ENCODE results near the gene RHOT2. TPM values are rescaled to one million over a fixed set of nuclear protein-coding genes. Genes with fewer than 3 reads are reported as not detected.

Gene RHOT2
- total RNA-seq, 3 donors from 2014 or later = 212 to 215 (median 212) TPM

DNA sequence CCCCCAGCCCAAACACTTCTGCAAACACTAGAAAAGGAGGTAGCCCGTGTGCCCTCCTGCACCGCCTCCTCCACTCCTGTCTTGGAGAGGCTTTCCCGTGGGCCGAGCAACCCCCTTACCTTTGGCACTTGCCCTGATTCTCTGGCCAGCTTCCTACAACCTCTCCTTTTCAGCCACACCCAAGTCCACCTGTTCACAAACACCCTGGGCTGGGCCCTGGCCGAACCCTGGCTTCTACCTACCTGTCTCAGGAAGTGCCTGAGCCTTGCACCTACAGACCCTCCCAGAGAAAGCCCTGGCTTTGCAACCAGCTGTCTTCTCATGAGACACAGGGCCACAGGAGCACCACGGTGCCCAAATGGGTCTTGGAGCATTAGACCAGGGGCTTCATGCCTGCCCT is 51.0 kb downstream of the RHOT2 start:
- Mint-ChIP-seq H3K9me3 (no peaks in the 10 kb centered on the region), H3K4me1 (ENCODE audit: low read depth) (peaks cover 15% of the 10 kb centered on the region), H3K36me3 (ENCODE audit: insufficient read depth) (no peaks in the 10 kb centered on the region), H3K4me3 (peak overlapping the region; percentile 81), H3K27me3 (ENCODE audit: low read depth) (peaks cover 7% of the 10 kb centered on the region)
- DNase-seq (no peak), ATAC-seq (no peak)

DNA sequence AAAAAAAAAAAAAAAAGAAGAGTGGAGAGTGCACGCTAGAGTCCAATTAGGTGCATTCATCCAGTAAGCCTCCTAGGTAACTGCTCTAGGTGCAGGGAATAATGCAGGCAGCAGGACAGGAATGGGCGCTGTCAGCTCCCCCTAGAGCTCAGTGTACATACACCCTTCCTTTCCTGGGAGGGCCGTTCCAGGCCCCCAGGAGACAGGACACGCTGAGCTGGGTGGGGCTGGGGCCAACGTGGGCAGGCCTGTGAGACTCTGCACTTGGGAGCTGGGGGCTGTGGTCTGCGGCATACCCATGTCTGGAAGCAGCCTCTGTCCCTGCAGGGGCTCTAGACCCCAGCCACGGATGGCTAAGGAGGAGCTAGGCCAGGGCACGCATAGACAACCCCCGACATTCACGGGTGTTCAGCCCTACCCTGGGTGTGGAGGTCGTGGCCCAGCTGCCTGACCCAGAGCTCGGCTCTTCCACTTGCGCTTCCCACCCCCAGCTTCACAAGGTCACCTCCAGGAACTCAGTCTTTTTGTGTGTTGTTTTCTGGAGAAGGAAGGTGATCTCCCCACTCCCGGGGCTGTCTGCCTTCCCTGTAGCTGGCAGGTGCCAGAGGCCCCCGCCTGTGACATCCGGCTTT is 52.0 kb downstream of the RHOT2 start:
- H3K36me3 Mint-ChIP-seq (ENCODE audit: insufficient read depth) = no peaks in the 10 kb centered on the region
- ATAC-seq (no peak), DNase-seq (no peak)
- H3K9me3 Mint-ChIP-seq = no peaks in the 10 kb centered on the region
- peaks cover 15% of the 10 kb centered on the region for H3K4me1 Mint-ChIP-seq (ENCODE audit: low read depth)
- H3K4me3 Mint-ChIP-seq = peak overlapping the region; percentile 81
- H3K27me3 Mint-ChIP-seq (ENCODE audit: low read depth) = peaks cover 4% of the 10 kb centered on the region

DNA sequence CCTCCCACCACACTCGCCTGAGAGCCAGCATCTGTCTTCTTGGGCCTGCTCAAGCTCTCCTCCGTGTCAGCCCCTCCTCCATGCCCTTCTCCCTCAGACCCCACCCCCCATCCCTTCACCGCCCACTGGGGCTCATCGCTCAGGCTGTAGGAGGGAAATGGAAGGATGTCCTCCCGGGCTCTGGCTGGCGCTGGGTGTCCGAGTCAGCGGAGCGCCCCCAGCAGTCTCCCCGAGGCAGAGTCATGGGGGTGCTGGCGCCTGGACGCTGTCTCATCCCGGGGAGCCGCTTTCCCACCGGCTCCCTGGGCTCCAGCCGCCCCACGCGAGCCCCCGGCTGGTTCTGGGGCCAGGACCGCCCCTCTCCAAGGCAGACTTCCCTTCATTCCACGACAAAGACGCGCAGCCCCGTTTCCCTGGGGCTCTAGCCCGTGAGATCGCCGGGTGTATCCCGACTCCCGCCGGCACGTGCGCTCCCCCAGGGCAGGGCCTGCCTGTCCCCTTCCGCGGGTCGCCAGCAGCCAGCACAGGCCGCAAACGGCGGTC is 52.6 kb downstream of the RHOT2 start:
- H3K4me3 Mint-ChIP-seq = peak overlapping the region; percentile 81
- peaks cover 4% of the 10 kb centered on the region for H3K27me3 Mint-ChIP-seq (ENCODE audit: low read depth)
- H3K9me3 Mint-ChIP-seq = no peaks in the 10 kb centered on the region
- ATAC-seq (peak; percentile 15 to 25), DNase-seq (peak; percentile 25)
- H3K36me3 Mint-ChIP-seq (ENCODE audit: insufficient read depth) = no peaks in the 10 kb centered on the region
- H3K4me1 Mint-ChIP-seq (ENCODE audit: low read depth) = peaks cover 15% of the 10 kb centered on the region

DNA sequence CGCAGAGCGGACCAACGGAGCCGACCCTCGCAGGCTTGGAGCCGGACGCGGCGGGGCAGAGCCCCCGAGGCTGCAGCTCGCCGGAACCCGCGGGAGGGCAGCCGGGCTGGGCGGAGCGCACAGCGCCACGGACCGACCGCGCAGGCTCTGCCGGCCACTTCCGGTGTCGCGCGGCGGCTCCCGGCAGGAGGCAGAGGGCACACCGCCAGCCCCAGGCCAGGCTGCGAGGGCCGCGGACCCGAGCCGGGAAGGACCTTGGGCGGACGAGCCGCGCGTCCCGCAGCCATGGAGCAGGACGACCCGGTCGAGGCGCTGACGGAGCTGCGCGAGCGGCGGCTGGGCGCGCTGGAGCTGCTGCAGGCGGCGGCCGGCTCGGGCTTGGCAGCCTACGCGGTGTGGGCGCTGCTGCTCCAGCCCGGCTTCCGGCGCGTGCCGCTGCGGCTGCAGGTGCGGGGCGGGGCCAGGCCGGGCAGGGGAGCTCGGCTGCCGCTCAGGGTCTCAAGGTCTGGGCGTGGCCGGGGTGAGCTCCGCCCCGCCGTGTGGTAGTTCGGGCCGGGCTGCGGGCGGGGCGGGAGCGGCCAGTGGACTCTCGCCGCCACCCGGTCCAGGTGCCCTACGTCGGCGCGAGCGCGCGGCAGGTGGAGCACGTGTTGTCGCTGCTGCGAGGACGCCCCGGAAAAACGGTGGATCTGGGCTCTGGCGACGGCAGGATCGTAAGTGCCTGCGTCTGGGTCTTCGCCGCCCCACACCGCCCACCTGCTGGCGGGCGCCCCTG is 53.2 kb downstream of the RHOT2 start, which contains the start of gene ANTKMT:
Gene ANTKMT, plus strand, starts transcription at position 157 of the 775 bp plus-strand sequence. Its CDS starts 129 bp downstream, at position 286.
- peak within 1 kb of the TSS; percentile 81 for H3K4me3 Mint-ChIP-seq
- ATAC-seq = peak; percentile 69 to 71
- peaks cover 4% of the 10 kb centered on the region for H3K27me3 Mint-ChIP-seq (ENCODE audit: low read depth)
- no peaks in the 10 kb centered on the region for H3K9me3 Mint-ChIP-seq
- peaks cover 15% of the 10 kb centered on the region for H3K4me1 Mint-ChIP-seq (ENCODE audit: low read depth)
- DNase-seq = peak; percentile 50
- no peaks in the 10 kb centered on the region for H3K36me3 Mint-ChIP-seq (ENCODE audit: insufficient read depth)

DNA sequence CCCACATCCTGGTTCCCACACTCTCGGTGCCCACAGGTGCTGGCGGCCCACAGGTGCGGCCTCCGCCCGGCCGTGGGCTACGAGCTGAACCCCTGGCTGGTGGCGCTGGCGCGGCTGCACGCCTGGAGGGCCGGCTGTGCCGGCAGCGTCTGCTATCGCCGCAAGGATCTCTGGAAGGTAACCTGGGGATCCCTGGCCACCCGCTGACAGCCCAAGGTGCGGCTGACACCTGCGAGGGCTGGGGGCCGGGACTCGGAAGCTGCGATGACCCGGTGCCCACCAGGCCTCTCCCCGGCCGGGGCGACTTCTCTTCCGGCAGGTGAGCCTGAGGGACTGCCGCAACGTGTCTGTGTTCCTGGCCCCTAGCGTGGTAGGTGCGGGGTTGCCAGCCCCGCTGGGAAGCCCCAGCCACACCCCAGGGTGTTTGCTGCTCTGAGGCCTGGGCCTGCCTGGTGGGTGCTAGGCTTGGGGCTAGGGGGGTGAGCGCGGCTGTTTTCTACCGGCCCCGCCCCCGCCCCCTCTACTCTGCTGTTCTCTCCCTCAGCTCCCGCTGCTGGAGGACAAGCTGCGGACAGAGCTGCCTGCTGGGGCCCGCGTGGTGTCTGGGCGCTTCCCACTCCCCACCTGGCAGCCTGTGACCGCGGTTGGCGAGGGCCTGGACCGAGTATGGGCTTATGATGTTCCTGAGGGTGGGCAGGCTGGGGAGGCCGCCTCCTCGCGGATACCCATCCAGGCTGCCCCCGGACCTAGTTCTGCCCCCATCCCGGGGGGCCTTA is 54.0 kb downstream of the RHOT2 start:
- Mint-ChIP-seq H3K4me3 (peak overlapping the region; percentile 69), H3K27me3 (ENCODE audit: low read depth) (no peaks in the 10 kb centered on the region), H3K36me3 (ENCODE audit: insufficient read depth) (no peaks in the 10 kb centered on the region), H3K4me1 (ENCODE audit: low read depth) (peaks cover 19% of the 10 kb centered on the region), H3K9me3 (no peaks in the 10 kb centered on the region)
- ATAC-seq = no peak
- no peak for DNase-seq

DNA sequence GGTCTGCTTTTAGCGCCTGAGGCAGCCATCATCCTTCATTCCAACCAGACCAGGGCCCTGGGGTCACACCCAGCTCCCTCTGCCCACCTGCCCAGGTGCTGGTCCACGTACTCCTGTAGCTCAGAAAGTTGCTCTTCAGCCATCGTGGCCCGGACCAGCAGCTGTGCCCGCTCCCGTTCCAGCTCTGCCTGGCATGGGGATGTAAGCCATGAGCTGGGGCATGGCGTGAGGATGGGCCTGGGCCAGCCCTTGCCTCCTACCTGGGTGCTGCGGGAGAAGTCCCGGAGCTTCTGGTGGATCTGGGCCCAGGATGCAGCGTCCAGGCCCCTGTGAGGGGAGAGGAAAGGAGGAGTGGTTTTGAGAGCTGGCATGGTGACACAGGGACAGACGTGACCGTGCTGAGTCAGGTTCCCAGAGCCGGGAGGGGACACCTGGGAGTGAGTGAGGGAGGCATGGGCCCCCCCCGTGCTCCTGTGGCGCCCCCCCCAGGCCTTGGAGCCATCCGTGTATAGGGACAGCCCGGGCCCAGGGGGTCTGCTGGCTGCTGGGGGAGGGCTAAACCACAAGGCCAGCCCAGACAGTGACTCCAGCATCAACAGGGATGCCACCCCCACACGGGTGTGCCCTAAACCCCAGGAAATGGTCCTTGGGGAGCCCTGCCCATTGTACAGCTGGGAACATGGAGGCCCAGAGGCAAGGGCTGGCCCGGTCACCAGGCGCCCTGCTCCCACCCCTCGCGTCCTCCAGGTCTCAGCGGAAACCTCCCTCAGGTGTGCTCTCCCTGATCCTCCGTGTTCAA is 55.1 kb downstream of the RHOT2 start:
- DNase-seq (no peak), ATAC-seq (no peak)
- Mint-ChIP-seq H3K4me1 (ENCODE audit: low read depth) (peaks cover 19% of the 10 kb centered on the region), H3K36me3 (ENCODE audit: insufficient read depth) (no peaks in the 10 kb centered on the region), H3K27me3 (ENCODE audit: low read depth) (no peaks in the 10 kb centered on the region), H3K4me3 (no peak overlapping the region), H3K9me3 (no peaks in the 10 kb centered on the region)

DNA sequence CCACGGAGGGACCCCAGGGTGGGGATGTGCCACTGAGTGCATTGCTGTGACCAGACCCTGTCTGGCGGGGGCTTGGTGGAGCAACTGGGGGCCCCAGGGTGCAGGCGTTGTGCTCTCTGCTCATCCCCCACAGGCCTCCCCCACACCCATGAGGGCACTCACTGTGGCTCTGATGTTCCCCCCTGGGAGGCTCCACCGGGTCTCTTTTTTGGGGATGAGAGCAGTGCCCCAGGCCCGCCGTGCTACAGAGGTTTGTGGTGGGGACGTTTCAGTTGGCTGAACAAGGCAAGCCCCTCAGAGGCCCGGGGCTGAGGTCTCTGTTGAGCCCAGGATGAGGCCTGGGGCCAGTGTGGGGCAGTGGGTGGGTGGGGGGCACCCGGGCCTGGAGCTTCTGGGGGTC is 55.8 kb downstream of the RHOT2 start:
- Mint-ChIP-seq H3K36me3 (ENCODE audit: insufficient read depth) (no peaks in the 10 kb centered on the region), H3K4me3 (no peak overlapping the region), H3K27me3 (ENCODE audit: low read depth) (no peaks in the 10 kb centered on the region), H3K9me3 (no peaks in the 10 kb centered on the region), H3K4me1 (ENCODE audit: low read depth) (peaks cover 19% of the 10 kb centered on the region)
- no peak for DNase-seq
- no peak for ATAC-seq

Other genes starting within 250 kb of the RHOT2 start
- gene RAB11FIP3, start 242.5 kb upstream of the RHOT2 start, total RNA-seq = 10 to 100 TPM; 28.2 to 31.3 (median 28.8) TPM
- 100 to 1,000 TPM; 134 to 164 (median 153) TPM for gene CAPN15, start 140.4 kb upstream of the RHOT2 start, total RNA-seq
- under 1 TPM; 0.08 to 0.11 (median 0.10) TPM for gene PRR35, start 107.7 kb upstream of the RHOT2 start, total RNA-seq
- under 1 TPM; 0.13 to 0.18 (median 0.16) TPM for gene NHLRC4, start 101.1 kb upstream of the RHOT2 start, total RNA-seq
- gene PIGQ, start 98.2 kb upstream of the RHOT2 start, total RNA-seq = 10 to 100 TPM; 45.0 to 47.8 (median 46.1) TPM
- gene RAB40C, start 78.1 kb upstream of the RHOT2 start, total RNA-seq = 10 to 100 TPM; 13.4 to 15.7 (median 14.6) TPM
- gene WFIKKN1, start 37.1 kb upstream of the RHOT2 start, total RNA-seq = under 1 TPM; 0.40 to 0.71 (median 0.49) TPM
- gene METTL26, start 31.8 kb upstream of the RHOT2 start, total RNA-seq = 100 to 1,000 TPM; 132 to 174 (median 159) TPM
- 100 to 1,000 TPM in 1 of 3 donors, 10 to 100 TPM in 2; 83.1 to 104 (median 88.2) TPM for gene MCRIP2, start 26.3 kb upstream of the RHOT2 start, total RNA-seq
- gene WDR90, start 18.8 kb upstream of the RHOT2 start, total RNA-seq = 100 to 1,000 TPM in 1 of 3 donors, 10 to 100 TPM in 2; 81.0 to 104 (median 87.8) TPM
- under 1 TPM; 0.52 to 0.71 (median 0.53) TPM for gene RHBDL1, start 7.5 kb downstream of the RHOT2 start, total RNA-seq
- gene STUB1, start 12.3 kb downstream of the RHOT2 start, total RNA-seq = 100 to 1,000 TPM; 117 to 136 (median 127) TPM
- 10 to 100 TPM; 77.0 to 90.4 (median 88.7) TPM for gene JMJD8, start 16.2 kb downstream of the RHOT2 start, total RNA-seq
- 10 to 100 TPM; 28.2 to 32.4 (median 29.1) TPM for gene WDR24, start 22.3 kb downstream of the RHOT2 start, total RNA-seq
- 1 to 10 TPM; 2.0 to 6.0 (median 4.8) TPM for gene FBXL16, start 37.7 kb downstream of the RHOT2 start, total RNA-seq
- gene METRN, start 47.0 kb downstream of the RHOT2 start, total RNA-seq = 10 to 100 TPM; 23.8 to 34.7 (median 28.2) TPM
- 10 to 100 TPM; 66.0 to 75.0 (median 67.8) TPM for gene ANTKMT, start 53.0 kb downstream of the RHOT2 start, total RNA-seq
- gene CCDC78, start 58.3 kb downstream of the RHOT2 start, total RNA-seq = 1 to 10 TPM; 5.4 to 9.1 (median 7.0) TPM
- gene HAGHL, start 59.0 kb downstream of the RHOT2 start, total RNA-seq = 10 to 100 TPM in 2 of 3 donors, 1 to 10 TPM in 1; 8.8 to 13.0 (median 12.4) TPM
- gene CIAO3, start 72.9 kb downstream of the RHOT2 start, total RNA-seq = 10 to 100 TPM; 30.1 to 39.5 (median 34.8) TPM
- under 1 TPM in 1 of 3 donors, not detected in 2; 0.08 TPM for gene MSLN, start 92.6 kb downstream of the RHOT2 start, total RNA-seq
- gene RPUSD1, start 120.2 kb downstream of the RHOT2 start, total RNA-seq = 10 to 100 TPM; 72.3 to 99.0 (median 75.1) TPM
- gene CHTF18, start 120.5 kb downstream of the RHOT2 start, total RNA-seq = 100 to 1,000 TPM; 138 to 171 (median 161) TPM
- gene GNG13, start 132.6 kb downstream of the RHOT2 start, total RNA-seq = not detected

Data from activated T-cell treated with anti-CD3 and anti-CD28 coated beads, Interleukin-2, amount 50 U/mL, for 4 hours (primary cell).